Glomerular endothelial cell (primary cell): Measurements from ENCODE around the gene ASTN1. TPM values are rescaled to one million over a fixed set of nuclear protein-coding genes. Genes with fewer than 3 reads are reported as not detected.

Experiments used
- DNase-seq: peaks from one replicate; pipeline ENCODE4 v3.0.0-alpha.2; 2011; ENCODE audit warnings: low read depth, low spot score; ENCODE audit errors: extremely low read depth
- total RNA-seq: library from RNA; depleted of rRNA; stranded (reverse); fragments of >200 nt; gene quantifications from 2 replicates; pipeline ENCODE4 v1.2.3, GENCODE V29; 2015

The ASTN1 gene
- total RNA-seq, 1 donor from 2014 or later, result not detected

DNA sequence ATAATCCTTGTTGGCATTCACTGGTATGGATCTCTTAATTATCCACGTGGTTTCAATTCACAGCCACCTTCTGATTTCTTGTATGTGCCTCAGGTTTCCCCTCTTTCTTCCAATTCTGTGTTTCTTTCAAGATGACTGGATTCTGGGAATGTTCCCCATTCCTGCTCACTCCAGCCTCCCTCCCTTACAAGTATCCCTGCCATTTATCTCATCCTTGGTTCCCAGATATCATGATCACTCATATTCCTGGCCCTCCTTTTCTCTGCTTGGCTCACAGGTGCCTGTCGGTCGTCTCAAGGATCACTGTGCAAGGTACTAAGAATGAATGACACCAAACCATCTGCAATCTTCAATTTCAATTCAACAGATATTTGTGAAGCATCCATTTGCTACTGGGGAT lies 279.2 kb downstream of the ASTN1 start:
- DNase-seq, result no peak

DNA sequence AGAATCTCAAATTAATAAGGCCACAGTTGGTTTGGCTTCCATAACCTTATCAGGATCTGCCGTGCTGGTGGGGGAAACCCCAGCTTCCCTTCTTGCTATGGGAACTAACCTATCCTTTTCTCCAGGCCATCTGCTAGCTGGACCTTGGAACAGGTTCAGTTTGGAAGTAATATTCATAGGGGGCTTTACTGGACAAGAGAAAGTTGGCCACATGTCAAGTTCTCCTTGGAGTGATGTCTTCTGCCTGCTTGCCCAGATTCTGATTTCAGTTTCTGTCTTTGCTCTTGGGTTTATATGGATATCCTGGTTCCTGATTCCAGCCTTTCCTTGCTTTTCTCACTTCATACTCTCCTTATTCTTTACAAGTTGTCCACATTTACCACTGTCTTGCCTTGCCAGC lies 279.6 kb downstream of the ASTN1 start:
- no peak for DNase-seq

DNA sequence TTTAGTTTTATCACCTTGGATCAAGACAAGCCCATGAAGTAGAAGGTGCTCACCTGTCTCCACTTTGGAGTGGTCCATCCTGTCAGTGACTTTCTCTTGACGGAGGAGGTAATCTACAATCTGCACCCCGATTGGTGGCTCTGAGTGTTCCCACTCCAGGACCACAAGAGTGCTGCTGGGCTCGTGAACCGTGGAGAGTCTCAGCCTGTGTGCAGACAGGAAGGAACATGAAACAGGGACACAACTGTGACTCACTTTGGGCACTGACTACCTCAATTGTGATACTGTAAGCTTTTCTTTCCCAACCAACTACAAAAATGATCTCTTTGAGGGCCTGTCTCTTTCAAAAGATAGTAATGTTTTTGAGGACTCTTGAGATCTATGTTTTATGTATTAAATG lies 280.2 kb downstream of the ASTN1 start:
- no peak for DNase-seq

- peak; percentile 36 for DNase-seq
Observed at GRCh38 chr1:176880955-176881595, 283.4 kb downstream of the ASTN1 start.

GRCh38 chr1:176879784-176880620 lies 284.5 kb downstream of the ASTN1 start:
- no peak for DNase-seq

GRCh38 chr1:176878750-176879536 lies 285.6 kb downstream of the ASTN1 start:
- no peak for DNase-seq

- no peak for DNase-seq
Observed at GRCh38 chr1:176877557-176877956, 287.0 kb downstream of the ASTN1 start.

GRCh38 chr1:176876966-176877515 lies 287.5 kb downstream of the ASTN1 start:
- DNase-seq, result no peak

GRCh38 chr1:176869577-176869976 lies 294.9 kb downstream of the ASTN1 start:
- DNase-seq, result no peak

- DNase-seq, result no peak
Observed at GRCh38 chr1:176866011-176866714, 298.3 kb downstream of the ASTN1 start.

GRCh38 chr1:176864211-176864610 lies 300.3 kb downstream of the ASTN1 start:
- DNase-seq, result no peak

GRCh38 chr1:176863613-176864012 lies 300.9 kb downstream of the ASTN1 start:
- no peak for DNase-seq

DNA sequence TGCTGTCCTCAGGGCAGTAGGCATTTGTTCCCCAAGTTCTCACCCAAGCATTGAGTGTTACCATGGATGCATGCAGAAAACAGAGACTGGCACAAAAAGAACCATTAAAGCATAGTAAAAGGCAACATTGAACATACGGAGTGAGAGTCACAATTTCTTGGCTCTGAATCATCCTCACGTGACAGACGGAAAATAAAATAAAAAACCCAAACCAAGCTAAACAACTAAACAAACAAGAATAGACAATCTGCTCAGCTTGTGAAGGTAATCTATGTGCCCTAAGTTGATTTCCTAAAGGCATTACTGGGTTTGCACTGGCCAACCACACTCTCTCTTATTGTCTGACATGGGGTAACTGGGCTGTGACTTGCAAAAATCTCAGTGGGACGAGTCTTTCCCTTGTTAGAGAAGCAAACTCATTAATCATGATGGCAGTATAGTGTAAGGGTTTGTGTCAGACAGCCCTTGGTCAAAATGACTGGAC lies 306.0 kb downstream of the ASTN1 start:
- DNase-seq, result no peak

- no peak for DNase-seq
Observed at GRCh38 chr1:176857632-176858031, 306.9 kb downstream of the ASTN1 start.

DNA sequence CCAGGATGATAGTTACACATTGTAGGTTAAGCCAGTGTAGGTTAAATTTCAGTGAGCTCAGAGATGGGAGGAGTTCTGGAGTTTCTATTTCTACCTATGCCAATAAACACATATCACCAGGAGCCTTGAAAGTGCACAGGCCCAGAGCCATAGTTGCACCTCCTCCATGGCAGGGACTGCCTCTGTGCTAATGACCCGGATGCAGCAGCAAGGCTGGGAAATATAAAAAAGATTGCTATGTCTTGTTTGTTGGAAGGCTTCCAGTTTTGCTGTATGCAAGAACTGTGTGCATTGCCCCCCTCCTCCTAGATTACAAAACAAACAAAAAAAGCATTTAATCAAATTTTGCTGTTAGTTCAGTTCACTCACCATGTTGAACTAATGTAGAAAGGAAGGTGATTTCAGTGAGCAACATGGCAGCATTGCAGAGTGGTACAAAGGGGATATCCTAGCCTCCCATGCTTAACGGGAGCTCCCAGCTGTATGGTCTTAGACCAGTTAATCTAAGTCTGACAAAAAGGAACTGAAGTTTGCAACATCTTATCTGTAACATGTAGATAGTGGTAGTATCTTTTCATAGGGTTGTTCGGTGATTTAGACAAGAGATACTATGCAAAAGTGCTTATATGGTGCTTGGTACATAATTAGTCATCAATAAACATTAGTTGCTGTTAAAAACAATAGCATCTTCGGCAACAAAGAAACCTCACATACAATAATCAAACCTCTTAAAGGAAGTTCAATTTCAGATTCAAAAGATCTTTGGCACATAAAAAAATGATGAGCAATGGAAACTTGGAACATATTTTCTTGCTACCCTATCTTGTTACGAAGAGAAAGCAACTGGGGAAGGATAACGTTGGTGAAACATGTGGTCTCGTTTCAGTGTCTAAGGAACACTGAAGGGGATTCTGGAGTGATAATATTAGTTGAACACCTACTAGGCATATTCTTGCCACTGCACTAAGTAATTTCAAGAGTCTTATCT lies 309.5 kb downstream of the ASTN1 start:
- DNase-seq, result no peak

- DNase-seq, result no peak
Observed at GRCh38 chr1:176854121-176854520, 310.4 kb downstream of the ASTN1 start.

- DNase-seq, result no peak
Observed at GRCh38 chr1:176853503-176853902, 311.0 kb downstream of the ASTN1 start.

GRCh38 chr1:176852124-176852523 lies 312.4 kb downstream of the ASTN1 start:
- no peak for DNase-seq

DNA sequence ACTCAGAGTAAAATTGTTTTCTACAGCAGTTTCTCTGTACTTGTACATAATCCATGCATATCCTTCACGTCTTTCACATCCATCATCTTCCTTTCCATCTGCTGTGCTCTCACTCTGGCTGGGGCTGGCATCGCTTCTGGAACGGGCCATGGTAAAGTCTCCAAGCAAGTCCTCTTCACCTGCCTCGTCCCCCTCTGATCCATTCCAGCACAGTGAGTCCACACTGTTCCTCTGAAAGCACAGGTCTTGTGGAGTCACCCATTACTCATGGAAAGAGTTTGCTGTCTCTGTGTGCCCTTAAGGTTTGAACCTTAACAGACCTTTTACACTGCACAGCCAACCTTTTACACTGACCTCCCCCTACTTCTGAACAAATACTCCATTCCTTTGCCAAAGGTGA lies 313.6 kb downstream of the ASTN1 start:
- DNase-seq, result no peak
